ENCODE measurements around the gene KCTD13. TPM values are rescaled to one million over a fixed set of nuclear protein-coding genes. Genes with fewer than 3 reads are reported as not detected.

KCTD13 gene
- total RNA-seq, 1 experiment from 2014 or later, result 18.5 TPM

GRCh38 chr16:29898135-29898803 lies 27.8 kb downstream of the KCTD13 start:
- no peaks in the 10 kb centered on the region for H3K9me3 Mint-ChIP-seq
- peak; percentile 47 for DNase-seq (ENCODE audit: low spot score)
- peaks cover 29% of the 10 kb centered on the region for H3K4me1 Mint-ChIP-seq
- CTCF ChIA-PET, result interaction anchor here (0.7 to 4.8 kb wide), 5 partner anchors 16 to 214 kb away, joined by 3 to 42 read pairs (median 5); partner anchors contain the start of genes CDIPT and TLCD3B
- peaks cover 11% of the 10 kb centered on the region; the same call in 1 of the 2 replicates for H3K36me3 Mint-ChIP-seq
- H3K27me3 Mint-ChIP-seq (ENCODE audit: low read depth), result no peaks in the 10 kb centered on the region
- H3K4me3 Mint-ChIP-seq, result peak overlapping the region; percentile 98
- POLR2A ChIA-PET, result interaction anchor here (0.6 to 3.6 kb wide), 2 partner anchors 28 to 442 kb away, joined by 10 to 13 read pairs; partner anchors contain the start of gene KCTD13
- 0 out of 2 replicates have a peak overlapping the region, but pooled peaks have one; percentile 69 for H3K27ac Mint-ChIP-seq
- TF ChIP-seq, protein P1, sequence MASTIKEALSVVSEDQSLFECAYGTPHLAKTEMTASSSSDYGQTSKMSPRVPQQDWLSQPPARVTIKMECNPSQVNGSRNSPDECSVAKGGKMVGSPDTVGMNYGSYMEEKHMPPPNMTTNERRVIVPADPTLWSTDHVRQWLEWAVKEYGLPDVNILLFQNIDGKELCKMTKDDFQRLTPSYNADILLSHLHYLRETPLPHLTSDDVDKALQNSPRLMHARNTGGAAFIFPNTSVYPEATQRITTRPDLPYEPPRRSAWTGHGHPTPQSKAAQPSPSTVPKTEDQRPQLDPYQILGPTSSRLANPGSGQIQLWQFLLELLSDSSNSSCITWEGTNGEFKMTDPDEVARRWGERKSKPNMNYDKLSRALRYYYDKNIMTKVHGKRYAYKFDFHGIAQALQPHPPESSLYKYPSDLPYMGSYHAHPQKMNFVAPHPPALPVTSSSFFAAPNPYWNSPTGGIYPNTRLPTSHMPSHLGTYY (CRISPR knock-in tag; IDR thresholded peaks at IDR 0.05), result no peak
- TF ChIP-seq NFE2L1 (CRISPR knock-in tag; IDR thresholded peaks at IDR 0.05), result 0 out of 2 replicates have a peak, but pooled peaks have one; percentile 3
- peak; percentile 3 for ATAC-seq

- ChIA-PET CTCF (no interaction called here), POLR2A (no interaction called here)
- H3K27me3 Mint-ChIP-seq (ENCODE audit: low read depth), result no peaks in the 10 kb centered on the region
- no peak for ATAC-seq
- H3K4me3 Mint-ChIP-seq, result no peak overlapping the region
- no peak for DNase-seq (ENCODE audit: low spot score)
- H3K4me1 Mint-ChIP-seq, result peaks cover 33% of the 10 kb centered on the region
- H3K36me3 Mint-ChIP-seq, result peaks cover 11% of the 10 kb centered on the region; the same call in 1 of the 2 replicates
- no peaks in the 10 kb centered on the region for H3K9me3 Mint-ChIP-seq
- TF ChIP-seq JUN (CRISPR knock-in tag; IDR thresholded peaks at IDR 0.05) (no peak), ZNF532 (CRISPR knock-in tag; IDR thresholded peaks at IDR 0.05; ENCODE audit: borderline replicate concordance) (no peak), ZNF396 (CRISPR knock-in tag; IDR thresholded peaks at IDR 0.05; ENCODE audit: borderline replicate concordance) (no peak), ZNF138 (CRISPR knock-in tag; conservative IDR thresholded peaks at IDR 0.05) (no peak)
- TF ChIP-seq, protein P2, sequence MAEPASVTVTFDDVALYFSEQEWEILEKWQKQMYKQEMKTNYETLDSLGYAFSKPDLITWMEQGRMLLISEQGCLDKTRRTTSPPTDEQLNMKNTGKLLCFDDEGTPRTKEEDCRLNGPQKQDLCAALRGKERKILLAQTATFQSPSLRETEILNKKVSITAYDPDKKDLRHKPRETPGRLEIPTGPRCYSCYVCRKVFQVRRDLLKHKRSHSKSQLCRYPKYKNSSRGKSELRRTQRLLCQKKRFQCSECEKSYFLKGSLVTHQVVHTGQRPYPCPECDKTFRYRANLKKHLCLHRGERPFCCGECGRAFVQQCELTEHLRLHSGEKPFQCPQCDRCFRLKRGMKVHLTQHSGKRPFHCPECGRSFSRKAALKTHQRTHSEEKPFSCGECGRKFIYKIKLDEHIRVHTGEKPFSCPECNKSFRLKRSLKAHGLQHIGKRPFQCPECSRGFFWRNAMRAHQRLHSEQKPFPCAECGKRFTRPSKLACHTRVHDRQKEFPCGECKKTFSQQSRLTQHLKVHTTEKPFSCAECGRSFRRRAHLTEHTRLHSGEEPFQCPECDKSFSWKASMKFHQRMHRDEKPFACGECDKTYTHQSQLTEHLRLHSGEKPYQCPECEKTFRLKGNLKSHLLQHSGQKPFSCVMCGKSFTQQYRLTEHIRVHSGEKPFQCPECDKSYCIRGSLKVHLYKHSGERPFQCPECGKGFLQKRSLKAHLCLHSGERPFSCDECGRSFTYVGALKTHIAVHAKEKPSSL (CRISPR knock-in tag; conservative IDR thresholded peaks at IDR 0.05), result no peak
- no peak overlapping the region; the same call in 1 of the 2 replicates for H3K27ac Mint-ChIP-seq
Measured at GRCh38 chr16:29897333-29897732, 28.7 kb downstream of the KCTD13 start.

- H3K27me3 Mint-ChIP-seq (ENCODE audit: low read depth), result no peaks in the 10 kb centered on the region
- ChIA-PET CTCF (no interaction called here), POLR2A (no interaction called here)
- H3K9me3 Mint-ChIP-seq, result no peaks in the 10 kb centered on the region
- H3K36me3 Mint-ChIP-seq, result peaks cover 11% of the 10 kb centered on the region; the same call in 1 of the 2 replicates
- H3K4me1 Mint-ChIP-seq, result peaks cover 35% of the 10 kb centered on the region
- DNase-seq (ENCODE audit: low spot score), result no peak
- no peak overlapping the region for H3K4me3 Mint-ChIP-seq
- ATAC-seq, result no peak
- no peak for TF ChIP-seq ZBTB43 (CRISPR knock-in tag; IDR thresholded peaks at IDR 0.05)
- H3K27ac Mint-ChIP-seq, result no peak overlapping the region
Measured at GRCh38 chr16:29896841-29897240, 29.2 kb downstream of the KCTD13 start.

Data from WTC11 (cell line).